ENCODE data around the gene XPO4. TPM values are rescaled to one million over a fixed set of nuclear protein-coding genes. Genes with fewer than 3 reads are reported as not detected.

Gene XPO4
- total RNA-seq, 1 experiment from 2014 or later = 36.3 TPM

- no peaks in the 10 kb centered on the region for H3K4me1 ChIP-seq (ENCODE audit: low read length)
- no peaks in the 10 kb centered on the region for H4K20me1 ChIP-seq (ENCODE audit: insufficient read depth, low read depth, low read length)
- H3K36me3 ChIP-seq (ENCODE audit: insufficient read depth, low read length) = peaks cover 16% of the 10 kb centered on the region; the same call in 1 of the 2 replicates
- DNase-seq = no peak
- H3K9ac ChIP-seq (ENCODE audit: low read length) = no peak overlapping the region
- H3K4me2 ChIP-seq (ENCODE audit: low read depth, low read length, poor library complexity, severe bottlenecking) = no peak overlapping the region
- peaks cover 68% of the 10 kb centered on the region for H3K79me2 ChIP-seq (ENCODE audit: low read length)
- no peak overlapping the region for H2AFZ ChIP-seq (ENCODE audit: low read length)
- H3K9me3 ChIP-seq (ENCODE audit: low read length) = no peaks in the 10 kb centered on the region
- no peaks in the 10 kb centered on the region for H3K27me3 ChIP-seq (ENCODE audit: low read length)
- no peaks in the 10 kb centered on the region for H3K9me2 ChIP-seq (replicated peaks; ENCODE audit: insufficient read depth, low read length)
- no peak overlapping the region for H3K27ac ChIP-seq (ENCODE audit: low read length)
- no peak overlapping the region for H3K4me3 ChIP-seq (ENCODE audit: low read length)
These were observed 45.9 kb downstream of the XPO4 start for GRCh38 chr13:20856650-20857049.

- Histone ChIP-seq H3K4me1 (ENCODE audit: low read length) (peaks cover 16% of the 10 kb centered on the region), H3K79me2 (ENCODE audit: low read length) (peaks cover 81% of the 10 kb centered on the region), H3K4me3 (ENCODE audit: low read length) (no peak overlapping the region), H3K27ac (ENCODE audit: low read length) (no peak overlapping the region), H3K9me3 (ENCODE audit: low read length) (no peaks in the 10 kb centered on the region), H2AFZ (ENCODE audit: low read length) (no peak overlapping the region), H3K4me2 (ENCODE audit: low read depth, low read length, poor library complexity, severe bottlenecking) (no peak overlapping the region), H4K20me1 (ENCODE audit: insufficient read depth, low read depth, low read length) (no peaks in the 10 kb centered on the region), H3K9me2 (replicated peaks; ENCODE audit: insufficient read depth, low read length) (no peaks in the 10 kb centered on the region), H3K9ac (ENCODE audit: low read length) (no peak overlapping the region), H3K27me3 (ENCODE audit: low read length) (no peaks in the 10 kb centered on the region), H3K36me3 (ENCODE audit: insufficient read depth, low read length) (peaks cover 19% of the 10 kb centered on the region; the same call in 1 of the 2 replicates)
- DNase-seq = no peak
These were observed 50.6 kb downstream of the XPO4 start for GRCh38 chr13:20851844-20852402.

- DNase-seq = no peak
- Histone ChIP-seq H3K9ac (ENCODE audit: low read length) (no peak overlapping the region), H3K4me2 (ENCODE audit: low read depth, low read length, poor library complexity, severe bottlenecking) (peak overlapping the region; percentile 3), H3K9me3 (ENCODE audit: low read length) (no peaks in the 10 kb centered on the region), H3K4me1 (ENCODE audit: low read length) (peaks cover 16% of the 10 kb centered on the region), H2AFZ (ENCODE audit: low read length) (no peak overlapping the region), H3K79me2 (ENCODE audit: low read length) (peaks cover 86% of the 10 kb centered on the region), H3K36me3 (ENCODE audit: insufficient read depth, low read length) (peaks cover 10% of the 10 kb centered on the region; the same call in 1 of the 2 replicates), H4K20me1 (ENCODE audit: insufficient read depth, low read depth, low read length) (no peaks in the 10 kb centered on the region), H3K27ac (ENCODE audit: low read length) (no peak overlapping the region), H3K9me2 (replicated peaks; ENCODE audit: insufficient read depth, low read length) (no peaks in the 10 kb centered on the region), H3K4me3 (ENCODE audit: low read length) (no peak overlapping the region), H3K27me3 (ENCODE audit: low read length) (no peaks in the 10 kb centered on the region)
These were observed 53.6 kb downstream of the XPO4 start for GRCh38 chr13:20848944-20849343.

GRCh38 chr13:20848203-20848602 is 54.3 kb downstream of the XPO4 start:
- Histone ChIP-seq H3K9ac (ENCODE audit: low read length) (no peak overlapping the region), H4K20me1 (ENCODE audit: insufficient read depth, low read depth, low read length) (no peaks in the 10 kb centered on the region), H3K9me2 (replicated peaks; ENCODE audit: insufficient read depth, low read length) (no peaks in the 10 kb centered on the region), H3K4me1 (ENCODE audit: low read length) (peaks cover 16% of the 10 kb centered on the region), H3K4me2 (ENCODE audit: low read depth, low read length, poor library complexity, severe bottlenecking) (peak overlapping the region; percentile 3), H3K9me3 (ENCODE audit: low read length) (no peaks in the 10 kb centered on the region), H3K36me3 (ENCODE audit: insufficient read depth, low read length) (peaks cover 13% of the 10 kb centered on the region; the same call in 1 of the 2 replicates), H2AFZ (ENCODE audit: low read length) (no peak overlapping the region), H3K27me3 (ENCODE audit: low read length) (no peaks in the 10 kb centered on the region), H3K4me3 (ENCODE audit: low read length) (no peak overlapping the region), H3K79me2 (ENCODE audit: low read length) (peaks cover 85% of the 10 kb centered on the region), H3K27ac (ENCODE audit: low read length) (no peak overlapping the region)
- no peak for DNase-seq

GRCh38 chr13:20847296-20847695 is 55.2 kb downstream of the XPO4 start:
- H3K4me1 ChIP-seq (ENCODE audit: low read length) = peaks cover 16% of the 10 kb centered on the region
- peaks cover 17% of the 10 kb centered on the region; the same call in 1 of the 2 replicates for H3K36me3 ChIP-seq (ENCODE audit: insufficient read depth, low read length)
- H3K27ac ChIP-seq (ENCODE audit: low read length) = no peak overlapping the region
- H2AFZ ChIP-seq (ENCODE audit: low read length) = no peak overlapping the region
- no peaks in the 10 kb centered on the region for H4K20me1 ChIP-seq (ENCODE audit: insufficient read depth, low read depth, low read length)
- H3K79me2 ChIP-seq (ENCODE audit: low read length) = peaks cover 88% of the 10 kb centered on the region
- H3K9me3 ChIP-seq (ENCODE audit: low read length) = no peaks in the 10 kb centered on the region
- H3K27me3 ChIP-seq (ENCODE audit: low read length) = no peaks in the 10 kb centered on the region
- H3K4me3 ChIP-seq (ENCODE audit: low read length) = no peak overlapping the region
- no peaks in the 10 kb centered on the region for H3K9me2 ChIP-seq (replicated peaks; ENCODE audit: insufficient read depth, low read length)
- H3K9ac ChIP-seq (ENCODE audit: low read length) = no peak overlapping the region
- H3K4me2 ChIP-seq (ENCODE audit: low read depth, low read length, poor library complexity, severe bottlenecking) = no peak overlapping the region
- no peak for DNase-seq

- no peak overlapping the region for H3K4me3 ChIP-seq (ENCODE audit: low read length)
- DNase-seq = no peak
- H3K9me3 ChIP-seq (ENCODE audit: low read length) = no peaks in the 10 kb centered on the region
- H3K9ac ChIP-seq (ENCODE audit: low read length) = no peak overlapping the region
- H4K20me1 ChIP-seq (ENCODE audit: insufficient read depth, low read depth, low read length) = no peaks in the 10 kb centered on the region
- H3K27ac ChIP-seq (ENCODE audit: low read length) = no peak overlapping the region
- peaks cover 1% of the 10 kb centered on the region for H3K4me1 ChIP-seq (ENCODE audit: low read length)
- no peaks in the 10 kb centered on the region for H3K9me2 ChIP-seq (replicated peaks; ENCODE audit: insufficient read depth, low read length)
- H2AFZ ChIP-seq (ENCODE audit: low read length) = no peak overlapping the region
- no peak overlapping the region for H3K4me2 ChIP-seq (ENCODE audit: low read depth, low read length, poor library complexity, severe bottlenecking)
- H3K27me3 ChIP-seq (ENCODE audit: low read length) = no peaks in the 10 kb centered on the region
- peaks cover 71% of the 10 kb centered on the region for H3K79me2 ChIP-seq (ENCODE audit: low read length)
- peaks cover 30% of the 10 kb centered on the region for H3K36me3 ChIP-seq (ENCODE audit: insufficient read depth, low read length)
These were observed 59.4 kb downstream of the XPO4 start for GRCh38 chr13:20843166-20843565.

- Histone ChIP-seq H3K27ac (ENCODE audit: low read length) (no peak overlapping the region), H3K79me2 (ENCODE audit: low read length) (peaks cover 58% of the 10 kb centered on the region), H3K27me3 (ENCODE audit: low read length) (no peaks in the 10 kb centered on the region), H3K9me2 (replicated peaks; ENCODE audit: insufficient read depth, low read length) (no peaks in the 10 kb centered on the region), H3K4me2 (ENCODE audit: low read depth, low read length, poor library complexity, severe bottlenecking) (no peak overlapping the region), H2AFZ (ENCODE audit: low read length) (no peak overlapping the region), H3K4me3 (ENCODE audit: low read length) (no peak overlapping the region), H4K20me1 (ENCODE audit: insufficient read depth, low read depth, low read length) (no peaks in the 10 kb centered on the region), H3K9me3 (ENCODE audit: low read length) (no peaks in the 10 kb centered on the region), H3K36me3 (ENCODE audit: insufficient read depth, low read length) (peaks cover 39% of the 10 kb centered on the region), H3K9ac (ENCODE audit: low read length) (no peak overlapping the region), H3K4me1 (ENCODE audit: low read length) (no peaks in the 10 kb centered on the region)
- DNase-seq = no peak
These were observed 62.0 kb downstream of the XPO4 start for GRCh38 chr13:20840568-20840967.

- Histone ChIP-seq H3K9ac (ENCODE audit: low read length) (no peak overlapping the region), H3K36me3 (ENCODE audit: insufficient read depth, low read length) (peaks cover 15% of the 10 kb centered on the region; the same call in 1 of the 2 replicates), H3K27ac (ENCODE audit: low read length) (no peak overlapping the region)
These were observed 68.5 kb downstream of the XPO4 start for GRCh38 chr13:20833900-20834679.

More at GRCh38 chr13:20833900-20834679, 68.5 kb downstream of the XPO4 start:
- no peak for DNase-seq
- H3K4me2 ChIP-seq (ENCODE audit: low read depth, low read length, poor library complexity, severe bottlenecking) = no peak overlapping the region
- H3K4me3 ChIP-seq (ENCODE audit: low read length) = no peak overlapping the region
- peaks cover 6% of the 10 kb centered on the region for H3K4me1 ChIP-seq (ENCODE audit: low read length)
- H3K79me2 ChIP-seq (ENCODE audit: low read length) = peaks cover 39% of the 10 kb centered on the region
- H2AFZ ChIP-seq (ENCODE audit: low read length) = no peak overlapping the region
- no peaks in the 10 kb centered on the region for H3K9me3 ChIP-seq (ENCODE audit: low read length)
- H3K9me2 ChIP-seq (replicated peaks; ENCODE audit: insufficient read depth, low read length) = no peaks in the 10 kb centered on the region
- no peaks in the 10 kb centered on the region for H3K27me3 ChIP-seq (ENCODE audit: low read length)
- no peaks in the 10 kb centered on the region for H4K20me1 ChIP-seq (ENCODE audit: insufficient read depth, low read depth, low read length)

Data from Karpas-422 (cell line).